GM12873 (cell line): ENCODE measurements around the gene VPS13C.
A peak's percentile ranks its signal among the peaks of the same experiment; 100 is the strongest.

Source experiments
- TF ChIP-seq, protein P1 (sequence below): IDR thresholded peaks from 2 replicates; pipeline ENCODE4 v1.5.1; 2012; ENCODE audit warnings: low read depth, mild to moderate bottlenecking, moderate library complexity, low read length, control low read depth; ENCODE audit not compliant: insufficient read depth; ENCODE audit errors: missing control alignments

VPS13C gene

DNA sequence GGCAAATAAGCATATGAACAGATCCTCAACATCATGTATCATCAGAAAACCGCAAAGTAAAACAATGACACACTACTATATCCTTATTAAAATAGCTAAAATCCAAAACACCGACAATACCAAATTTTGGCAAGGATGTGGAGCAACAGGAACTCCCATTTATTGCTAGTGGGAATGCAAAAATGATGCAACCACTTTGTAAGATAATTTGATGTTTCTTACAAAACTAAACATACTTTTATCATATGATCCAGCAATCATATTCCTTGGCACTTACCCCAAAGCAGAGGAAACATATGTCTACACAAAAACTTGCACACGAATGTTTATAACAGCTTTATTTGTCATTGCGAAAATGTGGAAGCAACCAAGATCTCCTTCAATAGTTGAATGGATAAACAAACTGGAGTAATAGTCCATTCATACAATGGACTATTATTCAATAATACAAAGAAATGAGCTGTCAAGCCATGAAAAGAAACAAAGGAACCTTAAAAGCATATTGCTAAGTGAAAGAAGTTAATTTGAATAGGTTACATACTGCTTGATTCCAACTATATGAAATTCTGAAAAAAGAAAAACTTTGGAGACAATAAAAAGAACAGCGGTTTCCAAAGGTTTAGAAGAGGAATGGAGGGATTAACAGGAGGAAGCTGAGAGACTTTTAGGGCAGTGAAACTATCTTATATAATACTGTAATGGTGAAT lies 172.0 kb downstream of the VPS13C start:
- TF ChIP-seq, protein P1, sequence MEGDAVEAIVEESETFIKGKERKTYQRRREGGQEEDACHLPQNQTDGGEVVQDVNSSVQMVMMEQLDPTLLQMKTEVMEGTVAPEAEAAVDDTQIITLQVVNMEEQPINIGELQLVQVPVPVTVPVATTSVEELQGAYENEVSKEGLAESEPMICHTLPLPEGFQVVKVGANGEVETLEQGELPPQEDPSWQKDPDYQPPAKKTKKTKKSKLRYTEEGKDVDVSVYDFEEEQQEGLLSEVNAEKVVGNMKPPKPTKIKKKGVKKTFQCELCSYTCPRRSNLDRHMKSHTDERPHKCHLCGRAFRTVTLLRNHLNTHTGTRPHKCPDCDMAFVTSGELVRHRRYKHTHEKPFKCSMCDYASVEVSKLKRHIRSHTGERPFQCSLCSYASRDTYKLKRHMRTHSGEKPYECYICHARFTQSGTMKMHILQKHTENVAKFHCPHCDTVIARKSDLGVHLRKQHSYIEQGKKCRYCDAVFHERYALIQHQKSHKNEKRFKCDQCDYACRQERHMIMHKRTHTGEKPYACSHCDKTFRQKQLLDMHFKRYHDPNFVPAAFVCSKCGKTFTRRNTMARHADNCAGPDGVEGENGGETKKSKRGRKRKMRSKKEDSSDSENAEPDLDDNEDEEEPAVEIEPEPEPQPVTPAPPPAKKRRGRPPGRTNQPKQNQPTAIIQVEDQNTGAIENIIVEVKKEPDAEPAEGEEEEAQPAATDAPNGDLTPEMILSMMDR = no peak

GRCh38 chr15:61880084-61880483 lies 180.2 kb downstream of the VPS13C start:
- TF ChIP-seq, protein P1 = no peak

DNA sequence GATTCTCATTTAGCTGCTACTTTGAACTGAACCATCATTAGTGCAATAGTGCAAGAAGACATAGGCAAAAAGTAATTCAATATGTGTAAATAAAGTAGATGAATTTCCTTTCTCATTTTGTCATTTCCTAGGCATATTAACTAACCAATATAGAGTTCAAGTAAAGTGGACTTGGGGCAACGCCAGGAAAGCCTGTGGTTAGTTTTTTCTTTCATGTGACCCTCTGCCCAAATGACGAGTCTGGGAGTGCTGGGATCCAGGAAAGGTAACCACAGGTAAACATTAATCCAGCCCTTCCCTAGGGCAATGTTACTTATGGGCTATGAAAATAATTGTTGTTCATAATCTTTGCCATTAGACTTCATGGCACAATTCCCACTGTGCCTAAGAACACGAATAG lies 181.0 kb downstream of the VPS13C start:
- TF ChIP-seq, protein P1 = no peak

DNA sequence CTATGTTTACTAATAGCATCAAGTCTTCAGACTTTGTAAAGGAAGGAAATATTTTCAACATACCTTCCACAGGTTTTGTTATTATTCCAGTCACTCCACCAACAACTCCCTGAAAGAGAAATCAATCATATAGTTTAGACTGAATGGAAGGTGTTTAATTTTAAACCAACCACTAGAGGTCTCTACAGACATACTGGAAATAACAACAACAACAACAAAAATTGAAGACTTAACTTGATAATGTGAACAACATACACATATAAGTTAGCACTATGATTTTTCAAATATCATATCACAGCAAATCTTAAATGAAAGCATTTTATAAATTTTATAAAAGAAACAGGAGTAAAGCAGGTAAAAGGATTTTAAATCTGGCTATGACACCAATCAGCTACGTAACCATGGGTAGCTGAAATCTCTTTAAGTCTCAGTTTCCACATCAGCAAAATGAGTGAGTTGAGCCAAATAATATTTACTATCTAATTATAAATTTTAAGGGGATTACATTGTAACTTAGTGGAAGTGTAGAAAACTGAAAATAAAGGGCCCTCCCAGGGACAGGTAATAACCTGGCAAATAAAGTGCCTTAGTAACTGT lies 188.2 kb downstream of the VPS13C start:
- TF ChIP-seq, protein P1 = peak; percentile 42

GRCh38 chr15:61869656-61870055 lies 190.6 kb downstream of the VPS13C start:
- TF ChIP-seq, protein P1 = no peak

DNA sequence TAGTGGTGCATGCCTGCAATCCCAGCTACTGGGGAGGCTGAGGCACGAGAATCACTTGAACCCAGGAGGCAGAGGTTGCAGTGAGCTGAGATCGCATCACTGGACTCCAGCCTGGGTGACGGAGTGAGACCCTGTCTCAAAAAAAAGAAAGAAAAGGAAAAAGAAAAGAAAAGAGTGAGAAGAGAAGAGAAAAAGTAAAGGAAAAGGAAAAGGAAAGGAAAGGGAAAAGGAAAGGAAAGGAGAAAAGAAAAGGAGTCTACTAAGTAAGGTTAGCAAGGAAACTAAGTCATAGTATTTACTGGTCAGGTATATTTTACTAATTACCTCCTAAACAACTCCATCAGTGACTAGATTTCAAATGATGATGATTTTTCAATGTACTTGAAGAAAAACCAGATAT lies 198.3 kb downstream of the VPS13C start:
- TF ChIP-seq, protein P1 = no peak

- TF ChIP-seq, protein P1 = no peak
Observed at GRCh38 chr15:61857169-61857829, 202.9 kb downstream of the VPS13C start.
